Tibial artery (tissue), 4 donors: ENCODE data around the gene UGT1A8.

ENCODE experiments used
- DNase-seq, 2 donors: peaks; one replicate each; pipeline ENCODE4 v3.0.0-alpha.2; 2019
- H3K27ac ChIP-seq, 2 donors: fragments of 200-600 bp; sonication (generic) in 1 of 2; 1 replicate in 1 of 2; 2 replicates in 1 of 2; pipeline ENCODE4 v1.5.1; 2018 to 2019; ENCODE audit warnings: mild to moderate bottlenecking in 1 of 2
- H3K27me3 ChIP-seq, 2 donors: fragments of 200-600 bp; sonication (generic) in 1 of 2; one replicate each; pipeline versions ENCODE4 v1.5.1 to v1.6.0; 2016 to 2019
- H3K36me3 ChIP-seq, 3 donors: fragments of 200-600 bp; sonication (generic) in 2 of 3; one replicate each; pipeline ENCODE4 v1.5.1; 2016 to 2019; ENCODE audit warnings: mild to moderate bottlenecking in 2 of 3
- H3K4me1 ChIP-seq, 4 donors: fragments of 200-600 bp; sonication (generic) in 2 of 4; 1 replicate in 3 of 4; 2 replicates in 1 of 4; pipeline ENCODE4 v1.5.1; 2016 to 2019
- H3K4me3 ChIP-seq, 2 donors: fragments of 200-600 bp; sonication (generic) in 1 of 2; 1 replicate in 1 of 2; 2 replicates in 1 of 2; pipeline ENCODE4 v1.5.1; 2018 to 2019; ENCODE audit warnings: mild to moderate bottlenecking in 2 of 2
- H3K9me3 ChIP-seq, 3 donors: fragments of 200-600 bp; sonication (generic) in 1 of 3; one replicate each; pipeline ENCODE4 v1.5.1; 2016 to 2019
- intact Hi-C: fragments of 100-400 bp; cut with DNase I; formaldehyde crosslinking; loops from one replicate; pipeline ENCODE4 v1.15.0; 2023; ENCODE audit warnings: low total_unique reads
- TF ChIP-seq, protein P1 (sequence below), 2 experiments: fragments of 200-600 bp in 1 of 2; fragments of 450-650 bp in 1 of 2; IDR thresholded peaks; one replicate each; pipeline ENCODE4 v1.5.1; 2017 to 2019; ENCODE audit warnings: antibody characterized with exemption in 2 of 2, mild to moderate bottlenecking in 1 of 2, moderate library complexity in 1 of 2

The UGT1A8 gene

GRCh38 chr2:233761040-233761769, 143.8 kb downstream of the UGT1A8 start:
- H3K27me3 ChIP-seq, result no peaks in the 10 kb centered on the region
- no peaks in the 10 kb centered on the region for H3K36me3 ChIP-seq
- no peak overlapping the region for H3K4me3 ChIP-seq
- TF ChIP-seq, protein P1, sequence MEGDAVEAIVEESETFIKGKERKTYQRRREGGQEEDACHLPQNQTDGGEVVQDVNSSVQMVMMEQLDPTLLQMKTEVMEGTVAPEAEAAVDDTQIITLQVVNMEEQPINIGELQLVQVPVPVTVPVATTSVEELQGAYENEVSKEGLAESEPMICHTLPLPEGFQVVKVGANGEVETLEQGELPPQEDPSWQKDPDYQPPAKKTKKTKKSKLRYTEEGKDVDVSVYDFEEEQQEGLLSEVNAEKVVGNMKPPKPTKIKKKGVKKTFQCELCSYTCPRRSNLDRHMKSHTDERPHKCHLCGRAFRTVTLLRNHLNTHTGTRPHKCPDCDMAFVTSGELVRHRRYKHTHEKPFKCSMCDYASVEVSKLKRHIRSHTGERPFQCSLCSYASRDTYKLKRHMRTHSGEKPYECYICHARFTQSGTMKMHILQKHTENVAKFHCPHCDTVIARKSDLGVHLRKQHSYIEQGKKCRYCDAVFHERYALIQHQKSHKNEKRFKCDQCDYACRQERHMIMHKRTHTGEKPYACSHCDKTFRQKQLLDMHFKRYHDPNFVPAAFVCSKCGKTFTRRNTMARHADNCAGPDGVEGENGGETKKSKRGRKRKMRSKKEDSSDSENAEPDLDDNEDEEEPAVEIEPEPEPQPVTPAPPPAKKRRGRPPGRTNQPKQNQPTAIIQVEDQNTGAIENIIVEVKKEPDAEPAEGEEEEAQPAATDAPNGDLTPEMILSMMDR (IDR thresholded peaks at IDR 0.05), result no peak
- H3K4me1 ChIP-seq, result no peaks in the 10 kb centered on the region
- intact Hi-C loops, result no loop called here
- DNase-seq, result no peak
- H3K9me3 ChIP-seq, result no peaks in the 10 kb centered on the region
- H3K27ac ChIP-seq, result no peak overlapping the region

DNA sequence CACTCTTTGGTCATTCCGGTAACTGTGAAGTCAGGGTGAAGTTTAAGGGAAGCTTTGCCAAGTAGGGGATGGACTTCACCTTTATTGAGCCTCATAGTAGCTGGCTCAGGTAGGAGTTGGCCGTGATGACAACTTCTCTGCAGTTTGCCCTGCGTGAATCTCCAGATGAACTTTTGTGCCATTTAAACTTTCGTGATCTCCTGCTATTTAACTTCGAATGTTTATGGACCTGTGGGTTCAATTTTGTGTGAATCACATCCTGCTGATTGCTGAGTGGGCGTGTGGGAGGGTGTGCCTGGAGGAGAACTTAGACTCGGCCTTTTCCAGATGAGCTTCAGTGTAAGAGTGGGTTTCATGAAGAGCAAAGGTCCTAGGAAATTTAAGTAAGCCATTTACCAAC, 146.8 kb downstream of the UGT1A8 start:
- no peaks in the 10 kb centered on the region for H3K9me3 ChIP-seq
- H3K27me3 ChIP-seq, result no peaks in the 10 kb centered on the region
- H3K4me3 ChIP-seq, result no peak overlapping the region
- H3K27ac ChIP-seq, result no peak overlapping the region
- DNase-seq, result no peak
- intact Hi-C loops, result no loop called here
- no peaks in the 10 kb centered on the region for H3K36me3 ChIP-seq
- TF ChIP-seq, protein P1 (IDR thresholded peaks at IDR 0.05), result no peak
- no peaks in the 10 kb centered on the region for H3K4me1 ChIP-seq

DNA sequence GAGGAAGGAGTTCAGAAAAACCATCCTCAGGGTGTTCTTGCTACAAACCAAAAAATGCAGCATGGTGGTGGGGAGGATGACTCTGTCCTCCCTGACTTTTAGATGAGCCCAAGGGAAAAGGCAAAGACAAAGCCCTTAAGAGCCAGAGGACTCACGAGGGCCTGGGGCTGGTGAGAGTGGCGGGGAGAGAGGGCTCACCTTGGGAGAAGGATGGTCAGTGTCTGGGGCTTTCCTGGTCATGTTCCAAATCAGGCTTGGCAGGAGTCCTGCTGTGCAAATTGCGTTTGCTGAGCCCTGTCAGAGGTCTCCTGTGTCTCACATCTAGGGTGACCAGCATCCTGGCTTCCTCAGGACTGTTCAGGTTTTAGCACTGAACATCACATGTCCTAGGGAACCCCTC, 147.3 kb downstream of the UGT1A8 start:
- no peak for DNase-seq
- H3K27me3 ChIP-seq, result no peaks in the 10 kb centered on the region
- no peaks in the 10 kb centered on the region for H3K9me3 ChIP-seq
- no peak overlapping the region for H3K4me3 ChIP-seq
- H3K4me1 ChIP-seq, result no peaks in the 10 kb centered on the region
- intact Hi-C loops, result no loop called here
- TF ChIP-seq, protein P1 (IDR thresholded peaks at IDR 0.05), result no peak
- no peak overlapping the region for H3K27ac ChIP-seq
- H3K36me3 ChIP-seq, result no peaks in the 10 kb centered on the region

DNA sequence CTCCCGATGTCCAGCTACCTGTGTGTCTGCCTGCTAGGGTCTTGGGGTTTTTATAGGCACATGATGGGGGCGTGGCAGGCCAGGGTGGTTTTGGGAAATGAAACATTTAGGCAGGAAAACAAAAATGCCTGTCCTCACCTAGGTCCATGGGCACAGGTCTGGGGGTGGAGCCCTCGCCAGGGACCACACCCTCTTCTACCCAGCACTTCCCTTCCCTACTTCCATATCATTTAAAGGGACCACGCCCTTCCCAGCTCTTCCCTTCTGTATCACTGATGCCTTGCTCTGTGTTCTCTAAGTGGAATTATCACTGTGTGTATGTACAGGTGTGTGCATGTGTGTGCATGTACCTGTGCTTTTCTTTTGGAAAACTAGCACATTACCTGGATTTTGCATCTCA, 149.0 kb downstream of the UGT1A8 start:
- TF ChIP-seq, protein P1 (IDR thresholded peaks at IDR 0.05), result no peak
- H3K4me3 ChIP-seq, result no peak overlapping the region
- no peaks in the 10 kb centered on the region for H3K9me3 ChIP-seq
- H3K27ac ChIP-seq, result no peak overlapping the region
- DNase-seq, result no peak
- H3K36me3 ChIP-seq, result no peaks in the 10 kb centered on the region
- H3K4me1 ChIP-seq, result no peaks in the 10 kb centered on the region
- intact Hi-C loops, result no loop called here
- no peaks in the 10 kb centered on the region for H3K27me3 ChIP-seq

DNA sequence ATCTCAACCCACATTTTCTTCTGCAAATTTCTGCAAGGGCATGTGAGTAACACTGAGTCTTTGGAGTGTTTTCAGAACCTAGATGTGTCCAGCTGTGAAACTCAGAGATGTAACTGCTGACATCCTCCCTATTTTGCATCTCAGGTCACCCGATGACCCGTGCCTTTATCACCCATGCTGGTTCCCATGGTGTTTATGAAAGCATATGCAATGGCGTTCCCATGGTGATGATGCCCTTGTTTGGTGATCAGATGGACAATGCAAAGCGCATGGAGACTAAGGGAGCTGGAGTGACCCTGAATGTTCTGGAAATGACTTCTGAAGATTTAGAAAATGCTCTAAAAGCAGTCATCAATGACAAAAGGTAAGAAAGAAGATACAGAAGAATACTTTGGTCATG, 150.6 kb downstream of the UGT1A8 start:
- TF ChIP-seq, protein P1 (IDR thresholded peaks at IDR 0.05), result no peak
- intact Hi-C loops, result no loop called here
- Histone ChIP-seq H3K27me3 (no peaks in the 10 kb centered on the region), H3K27ac (no peak overlapping the region), H3K9me3 (no peaks in the 10 kb centered on the region), H3K4me1 (no peaks in the 10 kb centered on the region), H3K4me3 (no peak overlapping the region), H3K36me3 (no peaks in the 10 kb centered on the region)
- DNase-seq, result no peak

- intact Hi-C loops, result no loop called here
- Histone ChIP-seq H3K4me3 (no peak overlapping the region), H3K9me3 (no peaks in the 10 kb centered on the region), H3K36me3 (no peaks in the 10 kb centered on the region), H3K4me1 (no peaks in the 10 kb centered on the region), H3K27ac (no peak overlapping the region), H3K27me3 (no peaks in the 10 kb centered on the region)
- TF ChIP-seq, protein P1 (IDR thresholded peaks at IDR 0.05), result no peak
- no peak for DNase-seq
Observed at GRCh38 chr2:233769260-233769659, 151.8 kb downstream of the UGT1A8 start.
